COLO668 (cell line): ENCODE results near the gene BTNL8.
A peak's percentile ranks its signal among the peaks of the same experiment; 100 is the strongest.
"Not testable (repeated sequence)": the region's sequence is repeated elsewhere in the genome, so short reads cannot be mapped to it uniquely, and the experiment has no call there.

Source experiments
- DNase-seq: peaks from one replicate; lab custom pipeline; 2025; ENCODE audit not compliant: unreplicated experiment; lab: John Stamatoyannopoulos, UW

BTNL8 gene

GRCh38 chr5:180874804-180875582, 24.0 kb upstream of the BTNL8 start:
- DNase-seq: no peak

- no peak for DNase-seq
These were observed 23.0 kb upstream of the BTNL8 start for GRCh38 chr5:180875860-180876426.

DNA sequence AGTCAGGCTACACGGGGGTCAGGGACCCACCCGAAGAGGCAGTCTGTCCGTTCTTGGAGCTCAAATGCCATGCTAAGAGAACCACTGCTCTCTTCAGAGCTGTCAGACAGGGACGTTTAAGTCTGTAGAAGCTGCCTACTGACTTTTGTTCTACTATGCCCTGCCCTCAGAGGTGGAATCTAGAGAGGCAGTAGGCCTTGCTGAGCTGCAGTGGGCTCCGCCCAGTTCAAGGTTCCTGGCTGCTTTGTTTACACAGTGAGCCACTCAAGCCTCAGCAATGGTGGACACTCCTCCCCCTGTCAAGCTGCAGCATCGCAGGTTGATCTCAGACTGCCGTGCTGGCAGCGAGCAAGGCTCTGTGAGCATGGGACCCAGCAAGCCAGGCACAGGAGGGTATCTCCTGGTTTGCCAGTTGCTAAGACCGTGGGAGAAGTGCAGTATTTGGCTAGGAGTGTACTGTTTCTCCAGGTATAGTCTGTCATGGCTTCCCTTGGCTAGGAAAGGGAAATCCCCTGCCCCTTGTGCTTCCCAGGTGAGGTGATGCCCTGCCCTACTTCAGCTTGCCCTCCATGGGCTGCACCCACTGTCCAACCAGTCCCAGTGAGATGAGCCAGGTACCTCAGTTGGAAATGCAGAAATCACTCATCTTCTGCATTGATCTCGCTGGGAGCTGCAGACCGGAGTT, 13.0 kb upstream of the BTNL8 start:
- DNase-seq: peak; percentile 44

DNA sequence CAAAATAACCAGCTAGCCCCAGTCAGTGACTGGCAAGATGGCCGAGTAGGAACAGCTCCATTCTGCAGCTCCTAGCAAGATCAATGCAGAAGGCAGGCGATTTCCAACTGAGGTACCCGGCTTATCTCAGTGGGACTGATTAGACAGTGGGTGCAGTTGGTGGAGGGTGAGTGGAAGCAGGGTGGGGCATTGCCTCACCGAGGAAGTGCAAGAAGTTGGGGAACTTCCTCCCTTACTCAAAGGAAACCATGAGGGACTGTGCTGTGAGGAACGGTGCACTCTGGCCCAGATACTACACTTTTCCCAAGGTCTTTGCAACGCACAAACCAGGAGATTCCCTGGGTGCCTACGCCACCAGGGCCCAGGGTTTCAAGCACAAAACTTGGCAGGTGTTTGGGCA, 9.6 kb upstream of the BTNL8 start:
- no peak for DNase-seq

DNA sequence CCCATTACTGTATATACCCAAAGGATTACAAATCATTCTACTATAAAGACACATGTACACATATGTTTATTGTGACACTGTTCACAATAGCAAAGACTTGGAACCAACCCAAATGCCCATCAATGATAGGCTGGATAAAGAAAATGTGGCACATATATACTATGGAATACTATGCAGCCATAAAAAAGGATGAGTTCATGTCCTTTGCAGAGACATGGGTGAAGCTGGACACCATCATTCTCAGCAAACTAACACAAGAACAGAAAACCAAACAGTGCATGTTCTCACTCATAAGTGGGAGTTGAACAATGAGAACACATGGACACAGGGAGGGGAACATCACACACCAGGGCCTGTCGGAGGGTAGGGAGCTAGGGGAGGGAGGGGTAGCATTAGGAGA, 3.6 kb upstream of the BTNL8 start:
- not testable (repeated sequence) for DNase-seq

GRCh38 chr5:180900178-180900577, 1.2 kb downstream of the BTNL8 start:
- no peak for DNase-seq

- no peak for DNase-seq
These were observed 2.5 kb downstream of the BTNL8 start for GRCh38 chr5:180901319-180902009.

GRCh38 chr5:180908400-180908799, 9.4 kb downstream of the BTNL8 start:
- no peak for DNase-seq

- no peak for DNase-seq
These were observed 10.2 kb downstream of the BTNL8 start for GRCh38 chr5:180908998-180909731.

DNA sequence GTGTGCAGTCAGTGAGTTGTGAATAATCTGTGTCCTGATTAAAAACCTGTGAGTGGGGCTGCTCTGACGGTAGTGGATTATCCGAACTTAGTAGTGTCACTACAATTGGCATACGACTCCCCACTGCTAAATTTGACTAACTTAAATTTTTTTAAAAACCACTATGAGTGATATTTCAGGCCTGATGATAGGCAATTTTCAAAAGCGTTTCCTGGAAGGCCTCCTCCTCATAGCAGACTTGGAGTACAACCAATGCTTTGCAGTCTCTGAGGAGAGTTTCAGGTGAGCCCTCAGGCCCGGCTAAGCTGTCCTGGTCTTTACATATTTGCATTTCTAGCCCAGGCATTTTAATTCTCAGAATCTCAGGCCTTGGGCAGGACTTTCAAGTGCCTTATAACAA, 10.8 kb downstream of the BTNL8 start:
- no peak for DNase-seq

GRCh38 chr5:180910182-180910581, 11.2 kb downstream of the BTNL8 start:
- no peak for DNase-seq

DNA sequence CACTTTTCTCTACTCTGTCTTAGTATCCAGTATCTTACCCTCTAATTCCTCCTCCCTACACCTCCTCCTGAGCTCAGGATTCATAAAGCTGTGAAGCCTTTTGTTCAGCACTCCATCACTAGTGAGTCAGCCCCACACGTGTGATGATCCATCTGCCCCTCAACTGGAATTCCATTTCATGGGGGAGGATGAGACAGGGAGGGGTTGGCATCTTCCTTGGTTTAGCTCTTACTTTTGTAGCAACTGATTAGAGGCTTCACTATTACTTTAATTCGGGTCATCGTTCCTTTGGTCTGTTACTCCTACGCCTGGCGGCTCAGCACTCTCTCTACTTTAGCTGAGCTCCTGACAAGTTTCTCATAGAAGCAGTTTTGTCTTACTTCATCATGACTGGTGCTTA, 11.8 kb downstream of the BTNL8 start:
- DNase-seq: no peak

DNA sequence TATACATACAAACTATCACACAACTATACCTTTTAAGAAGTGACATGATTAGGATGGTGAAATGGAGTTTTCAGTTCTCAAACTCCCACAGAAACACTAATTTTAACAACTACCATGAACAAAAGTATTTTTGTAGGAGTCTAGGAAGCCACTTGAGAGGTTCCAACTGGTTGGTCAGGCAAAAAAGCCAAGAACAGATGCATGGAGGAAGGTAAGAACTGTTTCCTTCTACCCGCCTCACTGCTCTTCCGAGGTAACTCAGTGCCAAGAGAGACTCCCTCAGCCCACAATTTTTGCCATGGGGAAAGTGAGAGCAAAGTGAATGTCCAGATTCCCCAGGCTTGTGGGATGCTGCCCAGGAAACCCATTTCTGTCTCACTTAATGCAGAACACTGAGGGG, 15.7 kb downstream of the BTNL8 start:
- DNase-seq: no peak

- DNase-seq: no peak
These were observed 17.0 kb downstream of the BTNL8 start for GRCh38 chr5:180915924-180916323.

GRCh38 chr5:180918380-180918779, 19.4 kb downstream of the BTNL8 start:
- no peak for DNase-seq

DNA sequence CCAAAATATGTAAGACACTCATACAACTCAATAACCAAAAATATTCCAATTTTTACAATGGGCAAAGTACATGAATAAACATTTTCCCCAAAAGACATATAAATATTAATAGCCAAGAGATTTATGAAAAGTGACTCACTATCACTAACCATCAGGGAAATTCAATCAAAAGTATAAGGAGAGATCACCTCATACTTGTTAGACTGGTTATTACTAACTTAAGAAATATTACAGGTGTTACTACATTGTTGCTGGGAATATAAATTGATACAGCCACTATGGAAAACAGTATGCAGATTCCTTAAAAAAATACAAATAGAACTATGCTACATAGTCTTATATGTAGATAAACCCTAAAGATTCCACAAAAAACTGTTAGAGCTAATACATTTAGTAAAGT, 21.8 kb downstream of the BTNL8 start:
- DNase-seq: no peak

DNA sequence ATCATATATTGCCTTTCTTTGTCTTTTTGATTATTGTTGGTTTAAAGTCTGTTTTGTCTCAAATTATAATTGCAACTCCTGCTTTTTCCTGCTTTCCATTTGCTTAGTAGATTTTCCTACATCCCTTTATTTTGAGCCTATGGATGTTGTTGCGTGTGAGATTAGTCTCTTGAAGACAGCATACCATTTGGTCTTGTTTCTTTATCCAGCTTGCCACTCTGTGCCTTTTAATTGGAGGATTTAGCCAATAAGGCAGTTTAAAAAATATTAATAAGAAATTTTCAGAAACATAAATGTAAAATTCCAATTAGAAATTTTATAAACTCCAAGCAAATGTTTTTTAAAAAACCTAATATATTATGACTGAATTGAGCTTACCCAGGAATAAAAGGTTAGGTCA, 24.0 kb downstream of the BTNL8 start:
- DNase-seq: no peak

DNA sequence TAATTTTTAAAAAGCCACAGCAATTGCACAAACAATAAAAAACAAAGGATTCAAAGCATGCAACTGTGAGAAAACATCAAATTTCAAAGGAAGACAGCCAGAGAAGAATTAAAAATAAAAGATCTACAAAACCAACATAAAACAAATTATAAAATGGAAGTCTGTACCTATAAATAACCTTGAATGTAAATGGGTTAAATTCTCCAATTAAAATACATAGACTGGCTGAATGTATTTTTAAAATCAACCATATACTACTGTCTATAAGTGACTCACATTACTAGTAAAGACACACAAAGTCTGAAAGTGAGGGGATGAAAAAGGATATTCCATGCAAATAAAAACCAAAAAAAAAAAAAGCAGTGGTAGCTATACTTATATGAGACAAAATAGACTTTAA, 33.7 kb downstream of the BTNL8 start:
- DNase-seq: no peak

DNA sequence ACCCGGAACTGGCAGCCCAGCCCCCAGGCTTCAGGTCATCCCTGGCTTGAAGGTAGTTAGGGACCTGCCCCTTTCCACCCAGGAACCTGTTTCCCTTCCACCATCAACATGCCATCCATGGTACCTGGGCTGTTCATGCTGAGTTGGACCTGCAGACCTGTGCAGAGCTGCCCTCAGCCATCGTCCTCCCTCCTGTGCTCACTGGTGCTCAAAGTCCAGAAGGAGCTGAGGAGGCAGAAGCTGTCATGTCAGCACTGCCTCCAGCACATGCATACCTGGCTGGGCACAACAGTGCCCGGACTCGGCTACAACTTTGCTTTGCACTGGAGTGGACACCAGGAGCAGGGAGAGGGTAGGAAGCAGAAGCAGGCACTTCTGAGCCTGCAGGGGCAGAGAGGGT, 36.2 kb downstream of the BTNL8 start:
- no peak for DNase-seq

DNA sequence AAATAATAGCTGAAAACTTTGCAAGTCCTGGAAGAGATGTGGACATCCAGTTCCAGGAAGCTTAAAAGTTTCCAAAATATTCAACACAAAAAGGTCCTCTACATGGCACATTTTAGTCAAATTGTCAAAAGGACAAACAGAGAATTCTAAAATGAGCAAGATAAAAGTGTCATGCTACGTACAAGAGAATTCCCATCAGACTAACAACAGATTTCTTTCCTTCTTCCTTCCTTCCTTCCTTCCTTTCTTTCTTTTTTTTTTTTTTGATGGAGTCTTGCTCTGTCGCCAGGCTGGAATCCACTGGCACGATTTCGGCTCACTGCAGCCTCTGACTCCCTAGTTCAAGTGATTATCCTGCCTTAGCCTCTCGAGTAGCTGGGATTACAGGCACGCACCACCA, 39.3 kb downstream of the BTNL8 start:
- DNase-seq: no peak

DNA sequence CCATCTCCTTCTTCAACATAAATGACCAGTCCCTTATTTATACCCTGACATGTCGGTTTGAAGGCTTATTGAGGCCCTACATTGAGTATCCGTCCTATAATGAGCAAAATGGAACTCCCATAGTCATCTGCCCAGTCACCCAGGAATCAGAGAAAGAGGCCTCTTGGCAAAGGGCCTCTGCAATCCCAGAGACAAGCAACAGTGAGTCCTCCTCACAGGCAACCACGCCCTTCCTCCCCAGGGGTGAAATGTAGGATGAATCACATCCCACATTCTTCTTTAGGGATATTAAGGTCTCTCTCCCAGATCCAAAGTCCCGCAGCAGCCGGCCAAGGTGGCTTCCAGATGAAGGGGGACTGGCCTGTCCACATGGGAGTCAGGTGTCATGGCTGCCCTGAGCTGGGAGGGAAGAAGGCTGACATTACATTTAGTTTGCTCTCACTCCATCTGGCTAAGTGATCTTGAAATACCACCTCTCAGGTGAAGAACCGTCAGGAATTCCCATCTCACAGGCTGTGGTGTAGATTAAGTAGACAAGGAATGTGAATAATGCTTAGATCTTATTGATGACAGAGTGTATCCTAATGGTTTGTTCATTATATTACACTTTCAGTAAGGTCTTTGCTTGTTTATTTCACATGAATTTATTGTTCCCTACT, 51.5 kb downstream of the BTNL8 start:
- no peak for DNase-seq
